ENCODE measurements around the gene IL2RA. TPM values are rescaled to one million over a fixed set of nuclear protein-coding genes. Genes with fewer than 3 reads are reported as not detected.
A peak's percentile ranks its signal among the peaks of the same experiment; 100 is the strongest.

IL2RA gene
- total and polyA plus RNA-seq, 9 of the 15 experiments (the other 6 are each of a cell fraction or from before 2014, with no cell fraction given) = 0.95 TPM; not detected in 8

DNA sequence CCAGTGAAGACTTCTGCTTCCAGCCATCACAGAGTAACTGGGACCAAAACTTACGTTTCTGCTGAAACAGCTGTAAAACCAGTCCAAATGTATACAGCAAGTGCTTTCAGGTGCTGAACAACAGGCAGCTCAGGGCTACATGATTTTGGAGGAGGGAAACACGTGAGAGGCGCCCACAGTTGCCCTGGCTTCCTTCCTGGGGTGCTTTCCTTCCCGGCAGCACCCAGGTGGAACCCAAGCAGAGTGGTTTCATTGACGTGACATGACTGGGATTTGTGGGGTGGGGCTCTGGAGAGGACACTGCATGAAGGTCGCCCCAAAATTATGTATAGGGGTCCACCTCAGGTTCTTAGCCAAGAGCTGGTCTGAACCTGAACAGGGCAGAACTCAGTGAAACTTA is 34.2 kb downstream of the IL2RA start:
- ATAC-seq = no peak

DNA sequence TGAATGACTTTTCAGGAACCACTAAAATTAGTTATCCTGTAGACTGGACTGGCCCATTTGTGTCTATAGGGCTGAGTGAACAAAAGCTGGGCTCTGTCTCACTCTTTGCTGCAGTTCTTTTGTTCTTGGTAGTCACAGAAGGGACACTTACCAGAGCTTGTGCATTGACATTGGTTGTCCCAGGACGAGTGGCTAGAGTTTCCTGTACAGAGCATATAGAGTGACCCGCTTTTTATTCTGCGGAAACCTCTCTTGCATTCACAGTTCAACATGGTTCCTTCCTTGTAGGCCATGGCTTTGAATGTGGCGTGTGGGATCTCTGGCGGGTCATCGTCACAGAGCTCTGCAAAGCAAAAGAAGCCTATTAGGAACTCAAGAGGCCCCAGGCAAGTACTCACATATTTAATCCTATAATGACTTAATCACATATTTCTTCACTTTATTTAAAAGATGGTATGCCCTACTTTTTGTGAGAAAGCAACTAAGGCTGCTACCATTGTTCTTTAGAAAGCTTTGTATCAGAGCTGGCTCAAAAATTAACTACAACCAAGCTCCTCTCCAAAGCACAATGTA is 36.4 kb downstream of the IL2RA start:
- in situ Hi-C loops (cut with MboI) (no loop called here), intact Hi-C loops (cut with micrococcal nuclease) (no loop called here)
- Histone ChIP-seq H3K4me2 (ENCODE audit: insufficient read depth, low read length) (no peak overlapping the region), H2AFZ (ENCODE audit: low read depth, low read length) (no peak overlapping the region), H3K27ac (ENCODE audit: extremely low read depth, low read depth, low read length) (no peak overlapping the region), H3K4me3 (no peak overlapping the region), H3K9me3 (replicated peaks; ENCODE audit: control insufficient read depth, insufficient read depth, low read depth, low read length) (no peaks in the 10 kb centered on the region), H3K36me3 (ENCODE audit: control insufficient read depth, insufficient read depth, low read length) (no peaks in the 10 kb centered on the region), H3K27me3 (ENCODE audit: control insufficient read depth in 2 of 2, insufficient read depth in 2 of 2, low read length in 2 of 2) (peaks cover 12 to 28% of the 10 kb centered on the region in 2 experiments; a peak in 4 of 5 replicates), H3K79me2 (ENCODE audit: control insufficient read depth, insufficient read depth, low read length) (no peaks in the 10 kb centered on the region), H3K9ac (ENCODE audit: insufficient read depth in 1 of 2, low read depth in 2 of 2, low read length in 2 of 2) (no peak overlapping the region), H3K9me1 (ENCODE audit: control insufficient read depth, insufficient read depth, low read length) (peaks cover 3% of the 10 kb centered on the region), H4K20me1 (replicated peaks; ENCODE audit: control insufficient read depth, insufficient read depth, low read length) (no peaks in the 10 kb centered on the region; the same call in 1 of the 2 replicates), H3K4me1 (replicated peaks in 1 of 2; ENCODE audit: control insufficient read depth in 2 of 2, insufficient read depth in 2 of 2, low read length in 2 of 2) (peaks cover 0 to 5% of the 10 kb centered on the region in 2 experiments; a peak in 3 of 5 replicates)
- DNase-seq (ENCODE audit: extremely low read depth in 1 of 4, low spot score in 3 of 4) (no peak), ATAC-seq (no peak), FAIRE-seq (no peak)
- ChIA-PET POLR2A (no interaction called here), CTCF (ENCODE audit: low intra/inter-chr PET ratio) (no interaction called here)
- TF ChIP-seq, protein P1, sequence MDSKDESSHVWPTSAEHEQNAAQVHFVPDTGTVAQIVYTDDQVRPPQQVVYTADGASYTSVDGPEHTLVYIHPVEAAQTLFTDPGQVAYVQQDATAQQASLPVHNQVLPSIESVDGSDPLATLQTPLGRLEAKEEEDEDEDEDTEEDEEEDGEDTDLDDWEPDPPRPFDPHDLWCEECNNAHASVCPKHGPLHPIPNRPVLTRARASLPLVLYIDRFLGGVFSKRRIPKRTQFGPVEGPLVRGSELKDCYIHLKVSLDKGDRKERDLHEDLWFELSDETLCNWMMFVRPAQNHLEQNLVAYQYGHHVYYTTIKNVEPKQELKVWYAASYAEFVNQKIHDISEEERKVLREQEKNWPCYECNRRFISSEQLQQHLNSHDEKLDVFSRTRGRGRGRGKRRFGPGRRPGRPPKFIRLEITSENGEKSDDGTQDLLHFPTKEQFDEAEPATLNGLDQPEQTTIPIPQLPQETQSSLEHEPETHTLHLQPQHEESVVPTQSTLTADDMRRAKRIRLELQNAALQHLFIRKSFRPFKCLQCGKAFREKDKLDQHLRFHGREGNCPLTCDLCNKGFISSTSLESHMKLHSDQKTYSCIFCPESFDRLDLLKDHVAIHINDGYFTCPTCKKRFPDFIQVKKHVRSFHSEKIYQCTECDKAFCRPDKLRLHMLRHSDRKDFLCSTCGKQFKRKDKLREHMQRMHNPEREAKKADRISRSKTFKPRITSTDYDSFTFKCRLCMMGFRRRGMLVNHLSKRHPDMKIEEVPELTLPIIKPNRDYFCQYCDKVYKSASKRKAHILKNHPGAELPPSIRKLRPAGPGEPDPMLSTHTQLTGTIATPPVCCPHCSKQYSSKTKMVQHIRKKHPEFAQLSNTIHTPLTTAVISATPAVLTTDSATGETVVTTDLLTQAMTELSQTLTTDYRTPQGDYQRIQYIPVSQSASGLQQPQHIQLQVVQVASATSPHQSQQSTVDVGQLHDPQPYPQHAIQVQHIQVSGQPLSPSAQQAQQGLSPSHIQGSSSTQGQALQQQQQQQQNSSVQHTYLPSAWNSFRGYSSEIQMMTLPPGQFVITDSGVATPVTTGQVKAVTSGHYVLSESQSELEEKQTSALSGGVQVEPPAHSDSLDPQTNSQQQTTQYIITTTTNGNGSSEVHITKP (IDR thresholded peaks at IDR 0.05; ENCODE audit: partially characterized antibody) = peak; percentile 67
- TF ChIP-seq FOXA1 (IDR thresholded peaks at IDR 0.05; ENCODE audit: borderline replicate concordance) (no peak), GABPB2 (CRISPR knock-in tag; conservative IDR thresholded peaks at IDR 0.05) (no peak), RBM34 (IDR thresholded peaks at IDR 0.05; ENCODE audit: borderline replicate concordance, insufficient read depth, low read length) (no peak)
- no TSS peak for BruUV-seq (replicated peaks)
- WGBS (ENCODE audit: insufficient coverage, low coverage, missing lambda C conversion rate) = 60% methylated on average over 6 of the region's 6 CpGs

More for the DNA sequence above, 34.2 kb downstream of the IL2RA start:
- Histone ChIP-seq H3K4me1 (replicated peaks in 1 of 2; ENCODE audit: control insufficient read depth in 2 of 2, insufficient read depth in 2 of 2, low read length in 2 of 2) (no peaks in the 10 kb centered on the region), H3K4me2 (ENCODE audit: insufficient read depth, low read length) (no peak overlapping the region), H4K20me1 (replicated peaks; ENCODE audit: control insufficient read depth, insufficient read depth, low read length) (no peaks in the 10 kb centered on the region), H3K9me1 (ENCODE audit: control insufficient read depth, insufficient read depth, low read length) (no peaks in the 10 kb centered on the region), H3K4me3 (no peak overlapping the region), H3K27me3 (ENCODE audit: control insufficient read depth in 2 of 2, insufficient read depth in 2 of 2, low read length in 2 of 2) (peaks cover 4 to 14% of the 10 kb centered on the region in 2 experiments; a peak in 3 of 5 replicates), H3K36me3 (ENCODE audit: control insufficient read depth, insufficient read depth, low read length) (no peaks in the 10 kb centered on the region), H3K27ac (ENCODE audit: extremely low read depth, low read depth, low read length) (no peak overlapping the region), H3K9ac (ENCODE audit: insufficient read depth in 1 of 2, low read depth in 2 of 2, low read length in 2 of 2) (no peak overlapping the region), H2AFZ (ENCODE audit: low read depth, low read length) (no peak overlapping the region), H3K79me2 (ENCODE audit: control insufficient read depth, insufficient read depth, low read length) (no peaks in the 10 kb centered on the region), H3K9me3 (replicated peaks; ENCODE audit: control insufficient read depth, insufficient read depth, low read depth, low read length) (no peaks in the 10 kb centered on the region)
- FAIRE-seq (no peak), DNase-seq (ENCODE audit: extremely low read depth in 1 of 4, low spot score in 3 of 4) (no peak)
- intact Hi-C loops (cut with micrococcal nuclease) (no loop called here), in situ Hi-C loops (cut with MboI) (no loop called here)
- no TSS peak for BruUV-seq (replicated peaks)
- TF ChIP-seq TEAD1 (CRISPR knock-in tag; IDR thresholded peaks at IDR 0.05) (no peak), IFI16 (CRISPR knock-in tag; IDR thresholded peaks at IDR 0.05) (no peak), FIP1L1 (IDR thresholded peaks at IDR 0.05; ENCODE audit: low read depth, low read length, poor library complexity, severe bottlenecking) (no peak)
- CTCF ChIA-PET (ENCODE audit: low intra/inter-chr PET ratio) = no interaction called here
- POLR2A ChIA-PET = no interaction called here
- 10% methylated on average over 6 of the region's 6 CpGs for WGBS (ENCODE audit: insufficient coverage, low coverage, missing lambda C conversion rate)
